ENCODE data around the gene WDR35. TPM values are rescaled to one million over a fixed set of nuclear protein-coding genes. Genes with fewer than 3 reads are reported as not detected.
"Not testable (repeated sequence)": the region's sequence is repeated elsewhere in the genome, so short reads cannot be mapped to it uniquely, and the experiment has no call there.

Gene WDR35
- total RNA-seq, 1 experiment from 2014 or later = 8.2 TPM

GRCh38 chr2:19881221-19881907, 108.5 kb downstream of the WDR35 start:
- no peaks in the 10 kb centered on the region for H3F3A ChIP-seq (ENCODE audit: insufficient read depth, low read depth)
- no peaks in the 10 kb centered on the region for H3K9me2 ChIP-seq (ENCODE audit: insufficient read depth)
- TF ChIP-seq EZH2 (IDR thresholded peaks at IDR 0.05; ENCODE audit: low read depth) = no peak
- TF ChIP-seq CTCF (conservative IDR thresholded peaks at IDR 0.05) = no peak
- H3K9me3 ChIP-seq (ENCODE audit: insufficient read depth, low read depth) = no peaks in the 10 kb centered on the region; the same call in 1 of the 2 replicates
- no peaks in the 10 kb centered on the region for H3K79me2 ChIP-seq (ENCODE audit: low read depth)
- H2AFZ ChIP-seq = no peak overlapping the region
- no peak overlapping the region for H3K4me3 ChIP-seq
- intact Hi-C loops (cut with micrococcal nuclease; ENCODE audit: unreplicated experiment) = no loop called here
- no peaks in the 10 kb centered on the region for H3K36me3 ChIP-seq (ENCODE audit: low read depth)
- CTCF ChIA-PET = no interaction called here
- no TSS peak for BruUV-seq (replicated peaks)
- H3K4me2 ChIP-seq = no peak overlapping the region
- no peak overlapping the region for H3K27ac ChIP-seq
- POLR2A ChIA-PET (ENCODE audit: unreplicated experiment) = no interaction called here
- H3K27me3 ChIP-seq (ENCODE audit: insufficient read depth, low read depth) = no peaks in the 10 kb centered on the region
- DNase-seq = no peak
- no peaks in the 10 kb centered on the region for H3K4me1 ChIP-seq (replicated peaks; ENCODE audit: insufficient read depth)
- H4K20me1 ChIP-seq (ENCODE audit: insufficient read depth) = no peaks in the 10 kb centered on the region

- H3K36me3 ChIP-seq (ENCODE audit: low read depth); H3K4me3 ChIP-seq; H3K9me2 ChIP-seq (ENCODE audit: insufficient read depth); BruUV-seq (replicated peaks); H3K27ac ChIP-seq; H3K4me2 ChIP-seq; H3K27me3 ChIP-seq (ENCODE audit: insufficient read depth, low read depth); H3K9me3 ChIP-seq (ENCODE audit: insufficient read depth, low read depth); DNase-seq; intact Hi-C loops (cut with micrococcal nuclease; ENCODE audit: unreplicated experiment); CTCF ChIA-PET; H3K4me1 ChIP-seq (replicated peaks; ENCODE audit: insufficient read depth); H2AFZ ChIP-seq; H3K79me2 ChIP-seq (ENCODE audit: low read depth); H3F3A ChIP-seq (ENCODE audit: insufficient read depth, low read depth); POLR2A ChIA-PET (ENCODE audit: unreplicated experiment); H4K20me1 ChIP-seq (ENCODE audit: insufficient read depth): not testable (repeated sequence)
Observed at GRCh38 chr2:19880191-19880590, 109.7 kb downstream of the WDR35 start.

DNA sequence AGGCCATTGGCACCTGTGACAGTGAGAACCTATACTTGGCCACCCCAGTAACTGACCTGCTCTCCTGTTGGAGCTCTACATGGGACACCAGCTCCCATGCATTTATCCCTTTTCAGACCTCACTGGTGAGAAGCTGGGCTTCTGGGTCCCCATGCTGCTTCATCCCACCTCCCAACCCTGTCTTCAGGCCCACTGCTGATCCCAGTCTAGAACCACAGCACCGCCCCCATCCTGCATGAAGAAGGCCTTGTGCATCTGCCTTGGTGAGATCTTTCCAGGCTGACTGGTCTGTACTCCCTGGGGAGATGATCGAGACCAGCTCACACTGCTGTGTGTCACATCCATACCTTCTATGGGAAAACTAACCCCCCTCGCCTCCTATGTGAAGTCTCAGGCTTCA, 110.8 kb downstream of the WDR35 start:
- no peak overlapping the region for H3K27ac ChIP-seq
- no peak overlapping the region for H3K4me2 ChIP-seq
- TF ChIP-seq CTCF (conservative IDR thresholded peaks at IDR 0.05) (no peak), EZH2 (IDR thresholded peaks at IDR 0.05; ENCODE audit: low read depth) (no peak)
- H3K79me2 ChIP-seq (ENCODE audit: low read depth) = no peaks in the 10 kb centered on the region
- DNase-seq = no peak
- no peaks in the 10 kb centered on the region for H3K27me3 ChIP-seq (ENCODE audit: insufficient read depth, low read depth)
- BruUV-seq (replicated peaks) = no TSS peak
- CTCF ChIA-PET = no interaction called here
- H4K20me1 ChIP-seq (ENCODE audit: insufficient read depth) = no peaks in the 10 kb centered on the region
- no peaks in the 10 kb centered on the region for H3K36me3 ChIP-seq (ENCODE audit: low read depth)
- H3K4me3 ChIP-seq = no peak overlapping the region
- H3K9me2 ChIP-seq (ENCODE audit: insufficient read depth) = no peaks in the 10 kb centered on the region
- no peak overlapping the region for H2AFZ ChIP-seq
- POLR2A ChIA-PET (ENCODE audit: unreplicated experiment) = no interaction called here
- no peaks in the 10 kb centered on the region; the same call in 1 of the 2 replicates for H3K9me3 ChIP-seq (ENCODE audit: insufficient read depth, low read depth)
- no peaks in the 10 kb centered on the region for H3F3A ChIP-seq (ENCODE audit: insufficient read depth, low read depth)
- intact Hi-C loops (cut with micrococcal nuclease; ENCODE audit: unreplicated experiment) = no loop called here
- H3K4me1 ChIP-seq (replicated peaks; ENCODE audit: insufficient read depth) = no peaks in the 10 kb centered on the region
